GM18858 (cell line): ENCODE measurements around the gene CFAP91.
A peak's percentile ranks its signal among the peaks of the same experiment; 100 is the strongest.
"Not testable (repeated sequence)": the region's sequence is repeated elsewhere in the genome, so short reads cannot be mapped to it uniquely, and the experiment has no call there.

Experiments
- ATAC-seq: cut with Tn5 transposase; IDR thresholded peaks from one replicate; pipeline ENCODE4 v1.9.1; 2021; ENCODE audit not compliant: unreplicated experiment

Gene CFAP91

GRCh38 chr3:119676771-119677640 is 25.8 kb upstream of the CFAP91 start, which contains the start of gene COX17:
TSS of gene COX17 (minus strand) at chr3:119677406. CDS start at chr3:119677310, 96 bp downstream.
- peak; percentile 86 for ATAC-seq

GRCh38 chr3:119677641-119677934 is 25.2 kb upstream of the CFAP91 start:
- ATAC-seq: no peak

- ATAC-seq: not testable (repeated sequence)
Measured at GRCh38 chr3:119678209-119678608, 24.6 kb upstream of the CFAP91 start.

- ATAC-seq: no peak
Measured at GRCh38 chr3:119679874-119680273, 22.9 kb upstream of the CFAP91 start.

- peak; percentile 28 for ATAC-seq
Measured at GRCh38 chr3:119681279-119681678, 21.5 kb upstream of the CFAP91 start.

GRCh38 chr3:119683421-119683820 is 19.4 kb upstream of the CFAP91 start:
- no peak for ATAC-seq

- no peak for ATAC-seq
Measured at GRCh38 chr3:119690043-119690656, 12.7 kb upstream of the CFAP91 start.

- ATAC-seq: no peak
Measured at GRCh38 chr3:119695480-119695879, 7.3 kb upstream of the CFAP91 start.

GRCh38 chr3:119697394-119697793 is 5.4 kb upstream of the CFAP91 start:
- peak; percentile 63 for ATAC-seq

GRCh38 chr3:119700269-119700919 is 2.4 kb upstream of the CFAP91 start:
- ATAC-seq: peak; percentile 35

GRCh38 chr3:119700920-119701734 is 1.7 kb upstream of the CFAP91 start:
- ATAC-seq: peak; percentile 1

GRCh38 chr3:119703820-119704531 is 1.2 kb downstream of the CFAP91 start:
- ATAC-seq: no peak

GRCh38 chr3:119715105-119715504 is 12.3 kb downstream of the CFAP91 start:
- ATAC-seq: no peak

- ATAC-seq: no peak
Measured at GRCh38 chr3:119716998-119717397, 14.2 kb downstream of the CFAP91 start.

GRCh38 chr3:119717520-119717919 is 14.7 kb downstream of the CFAP91 start:
- no peak for ATAC-seq

GRCh38 chr3:119723022-119723421 is 20.2 kb downstream of the CFAP91 start:
- no peak for ATAC-seq

GRCh38 chr3:119726909-119727308 is 24.1 kb downstream of the CFAP91 start:
- ATAC-seq: no peak

- ATAC-seq: no peak
Measured at GRCh38 chr3:119729996-119730395, 27.2 kb downstream of the CFAP91 start.

GRCh38 chr3:119731560-119732343 is 28.9 kb downstream of the CFAP91 start:
- ATAC-seq: no peak

GRCh38 chr3:119733812-119734211 is 31.0 kb downstream of the CFAP91 start:
- no peak for ATAC-seq
